Upper lobe of right lung (tissue), 1 donor: ENCODE results near the gene ETV3. TPM values are rescaled to one million over a fixed set of nuclear protein-coding genes. Genes with fewer than 3 reads are reported as not detected.

Source experiments
- ATAC-seq: fragments of 200-7000 bp; cut with Tn5 transposase; one replicate; pipeline ENCODE4 v1.9.1; 2020; ENCODE audit warnings: mild to moderate bottlenecking, moderate library complexity
- DNase-seq: peaks from one replicate; pipeline ENCODE4 v3.0.0-alpha.2; 2020
- H3K27ac ChIP-seq: fragments of 200-600 bp; one replicate; pipeline ENCODE4 v1.8.0; 2022
- H3K27me3 ChIP-seq: fragments of 200-600 bp; one replicate; pipeline ENCODE4 v1.8.0; 2022; ENCODE audit warnings: mild to moderate bottlenecking
- H3K36me3 ChIP-seq: fragments of 200-600 bp; one replicate; pipeline ENCODE4 v1.8.0; 2022
- H3K4me1 ChIP-seq: fragments of 200-600 bp; one replicate; pipeline ENCODE4 v1.8.0; 2022
- H3K4me3 ChIP-seq: fragments of 200-600 bp; one replicate; pipeline ENCODE4 v1.8.0; 2022; ENCODE audit warnings: mild to moderate bottlenecking
- H3K9me3 ChIP-seq: fragments of 200-600 bp; one replicate; pipeline ENCODE4 v1.8.0; 2022
- CTCF ChIP-seq: fragments of 200-600 bp; IDR thresholded peaks from one replicate; pipeline ENCODE4 v1.8.0; 2022; ENCODE audit warnings: antibody characterized with exemption
- intact Hi-C: fragments of 100-400 bp; cut with DNase I; formaldehyde crosslinking; loops from one replicate; pipeline ENCODE4 v1.11.0; 2022
- total RNA-seq: library from RNA; stranded (reverse); fragmentation: NEBNext Ultra II Directional; extraction: Animal tissue kit (Norgen Biotek cat#: 25700); gene quantifications from one replicate; pipeline ENCODE4 v1.2.1, GENCODE V29; 2021
- donor health status: DM: no; HTN: yes; CAD: no; lungs with severe emphysema.

Gene ETV3
- total RNA-seq, 1 donor from 2014 or later = 39.2 TPM

- no peak for ATAC-seq
- Histone ChIP-seq H3K9me3 (no peaks in the 10 kb centered on the region), H3K4me3 (no peak overlapping the region), H3K27me3 (no peaks in the 10 kb centered on the region), H3K27ac (no peak overlapping the region), H3K4me1 (peaks cover 7% of the 10 kb centered on the region), H3K36me3 (no peaks in the 10 kb centered on the region)
- no peak for TF ChIP-seq CTCF
- intact Hi-C loops = loop anchor here (2.0 kb wide), 1 partner anchor 66 kb away; no protein-coding TSS in a partner anchor
- peak; percentile 38 for DNase-seq
These were observed 47.0 kb downstream of the ETV3 start for GRCh38 chr1:157091186-157091585.

- no peak for TF ChIP-seq CTCF
- ATAC-seq (no peak), DNase-seq (peak; percentile 22)
- Histone ChIP-seq H3K4me1 (peaks cover 7% of the 10 kb centered on the region), H3K9me3 (no peaks in the 10 kb centered on the region), H3K4me3 (no peak overlapping the region), H3K27ac (no peak overlapping the region), H3K36me3 (no peaks in the 10 kb centered on the region), H3K27me3 (no peaks in the 10 kb centered on the region)
- intact Hi-C loops = loop anchor here (2.0 kb wide), 1 partner anchor 66 kb away; no protein-coding TSS in a partner anchor
These were observed 47.4 kb downstream of the ETV3 start for GRCh38 chr1:157090771-157091170.

GRCh38 chr1:157090196-157090647, 48.0 kb downstream of the ETV3 start:
- no peaks in the 10 kb centered on the region for H3K36me3 ChIP-seq
- ATAC-seq (peak; percentile 94), DNase-seq (peak; percentile 90)
- peak; percentile 97 for TF ChIP-seq CTCF
- H3K9me3 ChIP-seq = no peaks in the 10 kb centered on the region
- H3K4me1 ChIP-seq = peaks cover 7% of the 10 kb centered on the region
- H3K27ac ChIP-seq = no peak overlapping the region
- H3K4me3 ChIP-seq = no peak overlapping the region
- H3K27me3 ChIP-seq = no peaks in the 10 kb centered on the region
- intact Hi-C loops = loop anchor here (2.0 kb wide), 1 partner anchor 67 kb away; no protein-coding TSS in a partner anchor

GRCh38 chr1:157089789-157090188, 48.4 kb downstream of the ETV3 start:
- peaks cover 7% of the 10 kb centered on the region for H3K4me1 ChIP-seq
- peak; percentile 3 for ATAC-seq
- TF ChIP-seq CTCF = no peak
- no peaks in the 10 kb centered on the region for H3K27me3 ChIP-seq
- H3K27ac ChIP-seq = no peak overlapping the region
- no peaks in the 10 kb centered on the region for H3K36me3 ChIP-seq
- DNase-seq = peak; percentile 46
- no peaks in the 10 kb centered on the region for H3K9me3 ChIP-seq
- intact Hi-C loops = loop anchor here (2.0 kb wide), 1 partner anchor 67 kb away; no protein-coding TSS in a partner anchor
- H3K4me3 ChIP-seq = no peak overlapping the region

- no peak overlapping the region for H3K27ac ChIP-seq
- ATAC-seq = no peak
- no peak overlapping the region for H3K4me3 ChIP-seq
- no peaks in the 10 kb centered on the region for H3K27me3 ChIP-seq
- H3K9me3 ChIP-seq = no peaks in the 10 kb centered on the region
- no peaks in the 10 kb centered on the region for H3K36me3 ChIP-seq
- peaks cover 7% of the 10 kb centered on the region for H3K4me1 ChIP-seq
- intact Hi-C loops = no loop called here
- TF ChIP-seq CTCF = no peak
- DNase-seq = no peak
These were observed 49.6 kb downstream of the ETV3 start for GRCh38 chr1:157088607-157089006.

GRCh38 chr1:157087030-157087429, 51.2 kb downstream of the ETV3 start:
- Histone ChIP-seq H3K27me3 (no peaks in the 10 kb centered on the region), H3K9me3 (no peaks in the 10 kb centered on the region), H3K36me3 (no peaks in the 10 kb centered on the region), H3K4me1 (peaks cover 4% of the 10 kb centered on the region), H3K27ac (no peak overlapping the region), H3K4me3 (no peak overlapping the region)
- intact Hi-C loops = no loop called here
- peak; percentile 7 for DNase-seq
- TF ChIP-seq CTCF = no peak
- ATAC-seq = no peak
